Adipocyte (in vitro differentiated cells): ENCODE data around the gene CD96.
"Not testable (repeated sequence)": the region's sequence is repeated elsewhere in the genome, so short reads cannot be mapped to it uniquely, and the experiment has no call there.

ENCODE experiments used
- DNase-seq: peaks from one replicate; pipeline ENCODE4 v3.0.0-alpha.2; 2015; ENCODE audit warnings: low read depth
- H3K27me3 ChIP-seq: replicated peaks from 2 replicates; pipeline ENCODE4 v1.7.0; 2013; ENCODE audit warnings: mild to moderate bottlenecking, low read length, moderate library complexity; ENCODE audit not compliant: control insufficient read depth, insufficient read depth
- H3K36me3 ChIP-seq: 2 replicates; pipeline ENCODE4 v1.7.0; 2013; ENCODE audit warnings: low read length, mild to moderate bottlenecking, moderate library complexity; ENCODE audit not compliant: control insufficient read depth, insufficient read depth, severe bottlenecking
- H3K4me1 ChIP-seq: 2 replicates; pipeline ENCODE4 v1.7.0; 2013; ENCODE audit warnings: mild to moderate bottlenecking, low read length, moderate library complexity; ENCODE audit not compliant: control insufficient read depth, insufficient read depth
- H3K4me3 ChIP-seq: 2 replicates; pipeline ENCODE4 v1.7.0; 2013; ENCODE audit warnings: mild to moderate bottlenecking, low read length, moderate library complexity
- H3K9ac ChIP-seq: 2 replicates; pipeline ENCODE4 v1.7.0; 2013; ENCODE audit warnings: mild to moderate bottlenecking, low read length, moderate library complexity
- H3K9me3 ChIP-seq: 2 replicates; pipeline ENCODE4 v1.7.0; 2013; ENCODE audit warnings: mild to moderate bottlenecking, low read length, moderate library complexity; ENCODE audit not compliant: control insufficient read depth

The CD96 gene

GRCh38 chr3:111534701-111535100, 7.3 kb upstream of the CD96 start:
- no peak overlapping the region for H3K9ac ChIP-seq

GRCh38 chr3:111538111-111538510, 3.9 kb upstream of the CD96 start:
- Histone ChIP-seq H3K4me1 (peaks cover 30% of the 10 kb centered on the region), H3K9me3 (no peaks in the 10 kb centered on the region), H3K36me3 (no peaks in the 10 kb centered on the region), H3K9ac (no peak overlapping the region), H3K4me3 (no peak overlapping the region), H3K27me3 (no peaks in the 10 kb centered on the region)
- DNase-seq = no peak

More at GRCh38 chr3:111534701-111535100, 7.3 kb upstream of the CD96 start:
- H3K9me3 ChIP-seq = no peaks in the 10 kb centered on the region
- H3K27me3 ChIP-seq = no peaks in the 10 kb centered on the region
- DNase-seq = peak; percentile 37
- H3K36me3 ChIP-seq = no peaks in the 10 kb centered on the region
- no peak overlapping the region for H3K4me3 ChIP-seq
- peaks cover 33% of the 10 kb centered on the region for H3K4me1 ChIP-seq

DNA sequence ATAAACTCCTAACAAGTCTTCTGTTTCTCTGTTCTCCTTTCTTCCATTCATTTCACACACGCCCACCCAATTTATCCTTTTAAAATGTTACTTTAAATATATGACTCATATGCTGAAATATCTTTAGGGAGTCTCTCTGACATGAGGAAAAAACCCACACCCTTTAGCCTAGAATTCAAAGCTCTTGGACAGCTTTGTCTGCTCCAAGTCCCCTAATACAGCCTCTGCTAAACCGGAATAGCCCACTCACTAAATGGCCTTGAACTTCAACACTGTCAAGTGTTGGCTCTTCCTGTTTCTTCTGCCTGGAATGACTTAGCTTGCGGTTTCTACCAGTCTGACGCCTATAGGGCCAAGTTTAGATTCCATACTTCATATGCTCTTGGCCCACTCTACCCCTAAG, 3.3 kb upstream of the CD96 start:
- Histone ChIP-seq H3K9ac (no peak overlapping the region), H3K27me3 (no peaks in the 10 kb centered on the region), H3K36me3 (no peaks in the 10 kb centered on the region), H3K9me3 (no peaks in the 10 kb centered on the region), H3K4me1 (peaks cover 30% of the 10 kb centered on the region), H3K4me3 (no peak overlapping the region)
- DNase-seq = peak; percentile 73

DNA sequence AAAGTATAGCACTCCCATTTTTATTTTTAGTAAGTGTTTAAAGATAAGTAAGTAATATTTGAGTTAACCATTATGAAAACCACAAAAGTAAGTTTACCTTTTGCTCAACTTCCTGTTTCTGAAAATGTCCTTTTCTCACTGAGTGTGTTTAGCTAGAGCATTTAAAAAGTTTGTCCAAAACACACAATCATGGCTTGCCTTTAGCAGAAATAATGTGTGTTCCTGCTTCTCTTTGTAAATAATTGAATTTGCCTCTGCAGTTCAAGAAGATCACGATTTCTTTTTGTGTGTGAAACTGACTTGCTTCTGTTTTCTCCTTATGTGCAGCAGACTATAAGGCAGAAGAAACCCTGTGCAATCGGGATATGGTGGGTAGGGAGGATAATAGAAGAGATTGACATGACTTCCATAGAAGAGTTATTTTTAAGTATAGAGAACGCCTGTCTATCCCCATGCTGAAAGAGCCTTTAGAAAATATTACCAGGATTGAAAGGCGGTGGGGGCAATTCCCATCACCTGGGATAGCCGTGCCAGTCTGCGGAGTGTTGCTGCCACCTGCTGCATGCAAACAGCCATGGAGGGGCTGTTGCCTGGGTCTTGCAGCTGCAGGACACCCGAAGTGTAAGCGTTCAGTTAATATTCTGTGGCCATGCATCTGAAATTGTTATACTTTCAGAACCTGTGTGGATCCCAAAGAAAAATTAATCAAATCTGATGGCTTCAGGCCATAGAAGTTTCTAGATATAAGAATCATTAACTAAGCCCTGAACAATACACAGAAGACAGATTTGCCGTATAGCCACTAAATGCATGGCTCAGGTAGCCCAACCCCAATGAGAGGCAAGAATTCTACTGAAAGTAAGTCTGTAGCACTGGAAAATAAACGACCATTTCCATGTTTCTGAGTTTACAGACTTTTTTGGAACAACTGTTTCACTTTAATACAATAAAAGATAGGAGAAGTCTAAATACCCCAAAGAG, 2.4 kb upstream of the CD96 start:
- Histone ChIP-seq H3K4me3 (no peak overlapping the region), H3K27me3 (no peaks in the 10 kb centered on the region), H3K9ac (no peak overlapping the region), H3K9me3 (no peaks in the 10 kb centered on the region), H3K36me3 (no peaks in the 10 kb centered on the region), H3K4me1 (peaks cover 25% of the 10 kb centered on the region)
- peak; percentile 85 for DNase-seq

DNA sequence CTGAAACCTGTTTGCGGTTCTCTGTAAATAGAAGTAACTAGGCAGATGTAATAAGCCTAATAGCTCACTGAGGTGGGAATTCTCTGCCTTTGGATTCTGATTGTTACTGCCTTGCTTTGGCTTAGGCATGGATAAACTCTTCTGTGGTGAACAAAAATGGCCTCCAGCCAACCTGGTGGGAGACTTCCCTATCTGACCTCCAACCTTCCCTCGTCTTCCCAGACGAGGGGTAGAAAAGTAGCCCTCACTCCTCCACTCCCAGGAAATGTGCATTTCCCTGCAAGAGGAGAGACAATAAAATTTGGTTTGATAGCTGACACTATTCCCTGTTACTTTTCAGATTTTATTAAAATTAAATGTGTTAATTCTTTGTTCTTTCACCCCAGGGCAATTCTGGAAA, 606 bp upstream of the CD96 start:
- DNase-seq = no peak
- Histone ChIP-seq H3K4me3 (no peak overlapping the region), H3K27me3 (no peaks in the 10 kb centered on the region), H3K9ac (no peak overlapping the region), H3K4me1 (peaks cover 16% of the 10 kb centered on the region), H3K9me3 (no peaks in the 10 kb centered on the region), H3K36me3 (no peaks in the 10 kb centered on the region)

GRCh38 chr3:111542611-111543300, 759 bp downstream of the CD96 start:
- DNase-seq = no peak
- Histone ChIP-seq H3K4me1 (peaks cover 16% of the 10 kb centered on the region), H3K9me3 (no peaks in the 10 kb centered on the region), H3K36me3 (no peaks in the 10 kb centered on the region), H3K9ac (no peak overlapping the region), H3K4me3 (no peak overlapping the region), H3K27me3 (no peaks in the 10 kb centered on the region)

DNA sequence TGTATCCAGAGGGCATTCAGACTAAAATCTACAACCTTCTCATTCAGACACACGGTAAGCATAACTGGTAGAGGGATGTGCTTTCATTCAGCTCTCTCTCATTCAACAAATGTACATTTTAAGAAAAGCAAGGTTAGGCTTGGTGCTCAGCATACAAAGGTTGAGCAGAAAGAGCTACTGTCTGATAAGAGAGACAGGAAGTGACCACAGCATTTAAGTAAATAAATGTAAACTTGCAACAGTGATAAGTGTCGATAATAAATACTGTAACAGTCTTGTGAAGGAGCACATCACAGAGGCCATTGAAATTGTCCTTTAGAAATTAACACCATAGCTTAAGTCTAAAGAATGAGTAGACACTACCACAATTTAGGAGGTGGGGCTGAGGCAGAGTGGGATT, 3.4 kb downstream of the CD96 start:
- DNase-seq = no peak
- Histone ChIP-seq H3K9ac (no peak overlapping the region), H3K9me3 (no peaks in the 10 kb centered on the region), H3K4me1 (no peaks in the 10 kb centered on the region), H3K27me3 (no peaks in the 10 kb centered on the region), H3K4me3 (no peak overlapping the region), H3K36me3 (no peaks in the 10 kb centered on the region)

- Histone ChIP-seq H3K36me3 (no peaks in the 10 kb centered on the region), H3K9ac (no peak overlapping the region), H3K9me3 (no peaks in the 10 kb centered on the region), H3K4me3 (no peak overlapping the region), H3K4me1 (no peaks in the 10 kb centered on the region), H3K27me3 (peaks cover 2% of the 10 kb centered on the region)
- DNase-seq = no peak
Observed at GRCh38 chr3:111547631-111548030, 5.6 kb downstream of the CD96 start.

- Histone ChIP-seq H3K9ac (no peak overlapping the region), H3K4me1 (no peaks in the 10 kb centered on the region), H3K27me3 (peaks cover 2% of the 10 kb centered on the region), H3K9me3 (no peaks in the 10 kb centered on the region), H3K36me3 (no peaks in the 10 kb centered on the region), H3K4me3 (no peak overlapping the region)
- no peak for DNase-seq
Observed at GRCh38 chr3:111548092-111548491, 6.1 kb downstream of the CD96 start.

DNA sequence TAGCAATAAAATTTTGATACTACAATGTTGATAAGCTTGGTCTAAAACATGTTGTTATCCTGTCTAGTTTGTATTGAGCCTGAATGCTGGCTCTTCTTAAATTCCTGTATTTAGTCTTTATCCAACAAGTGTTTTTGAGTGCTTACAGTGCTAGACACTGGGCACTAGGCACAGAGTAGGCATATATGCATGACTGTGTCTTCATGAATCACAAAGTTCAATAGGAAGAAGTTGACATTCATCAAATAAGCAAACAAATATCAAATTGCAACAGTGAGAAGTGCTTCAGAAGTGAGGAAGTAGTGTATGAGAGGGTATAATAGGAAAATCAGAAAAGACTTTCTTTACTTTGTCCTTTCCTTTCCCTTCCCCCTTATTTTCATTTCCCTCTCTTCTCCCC, 6.8 kb downstream of the CD96 start:
- Histone ChIP-seq H3K27me3 (peaks cover 2% of the 10 kb centered on the region), H3K36me3 (no peaks in the 10 kb centered on the region), H3K4me1 (no peaks in the 10 kb centered on the region), H3K9me3 (no peaks in the 10 kb centered on the region), H3K4me3 (no peak overlapping the region), H3K9ac (no peak overlapping the region)
- DNase-seq = no peak

DNA sequence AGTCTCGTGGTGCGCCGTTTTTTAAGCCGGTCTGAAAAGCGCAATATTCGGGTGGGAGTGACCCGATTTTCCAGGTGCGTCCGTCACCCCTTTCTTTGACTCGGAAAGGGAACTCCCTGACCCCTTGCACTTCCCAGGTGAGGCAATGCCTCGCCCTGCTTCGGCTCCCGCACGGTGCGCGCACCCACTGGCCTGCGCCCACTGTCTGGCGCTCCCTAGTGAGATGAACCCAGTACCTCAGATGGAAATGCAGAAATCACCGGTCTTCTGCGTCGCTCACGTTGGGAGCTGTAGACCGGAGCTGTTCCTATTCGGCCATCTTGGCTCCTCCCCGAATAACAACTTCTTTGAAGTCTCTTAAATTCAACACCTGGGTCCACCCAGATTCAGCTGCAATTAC, 19.9 kb downstream of the CD96 start:
- DNase-seq, H3K4me1 ChIP-seq, H3K4me3 ChIP-seq: not testable (repeated sequence)

More for the DNA sequence above, 19.9 kb downstream of the CD96 start:
- not testable (repeated sequence) for H3K9me3 ChIP-seq, H3K36me3 ChIP-seq, H3K9ac ChIP-seq, H3K27me3 ChIP-seq
